IPS-20b (cell line): ENCODE measurements around the gene NR1I3.
A peak's percentile ranks its signal among the peaks of the same experiment; 100 is the strongest.

Source experiments
- H3K27ac ChIP-seq: one replicate; pipeline ENCODE4 v1.5.1; 2013; ENCODE audit warnings: low read length
- H3K27me3 ChIP-seq: 2 replicates; pipeline ENCODE4 v1.6.1; 2013; ENCODE audit warnings: mild to moderate bottlenecking, low read length, inconsistent platforms; ENCODE audit not compliant: insufficient read depth
- H3K36me3 ChIP-seq: 2 replicates; pipeline ENCODE4 v1.6.1; 2013; ENCODE audit warnings: low read depth, mild to moderate bottlenecking, inconsistent platforms, low read length, moderate library complexity; ENCODE audit not compliant: insufficient read depth
- H3K4me1 ChIP-seq: 2 replicates; pipeline ENCODE4 v1.6.1; 2013; ENCODE audit warnings: mild to moderate bottlenecking, control low read depth, inconsistent platforms, low read length, moderate library complexity; ENCODE audit not compliant: insufficient read depth
- H3K4me3 ChIP-seq: 2 replicates; pipeline ENCODE4 v1.5.1; 2013; ENCODE audit warnings: mild to moderate bottlenecking, low read length, inconsistent platforms
- H3K9ac ChIP-seq: 2 replicates; pipeline ENCODE4 v1.6.1; 2013; ENCODE audit warnings: low read depth, mild to moderate bottlenecking, inconsistent platforms, low read length, moderate library complexity
- H3K9me3 ChIP-seq: 2 replicates; pipeline ENCODE4 v1.6.1; 2013; ENCODE audit warnings: mild to moderate bottlenecking, low read depth, low read length, inconsistent platforms; ENCODE audit not compliant: insufficient read depth

Gene NR1I3

GRCh38 chr1:161244888-161245287 lies 6.9 kb upstream of the NR1I3 start:
- no peak overlapping the region for H3K4me3 ChIP-seq
- no peak overlapping the region for H3K9ac ChIP-seq
- no peaks in the 10 kb centered on the region for H3K9me3 ChIP-seq
- H3K4me1 ChIP-seq, result no peaks in the 10 kb centered on the region; the same call in 1 of the 2 replicates
- H3K27ac ChIP-seq, result no peak overlapping the region
- H3K27me3 ChIP-seq, result no peaks in the 10 kb centered on the region
- H3K36me3 ChIP-seq, result no peaks in the 10 kb centered on the region

- no peak overlapping the region for H3K27ac ChIP-seq
- no peak overlapping the region for H3K4me3 ChIP-seq
- H3K4me1 ChIP-seq, result no peaks in the 10 kb centered on the region; the same call in 1 of the 2 replicates
- H3K27me3 ChIP-seq, result no peaks in the 10 kb centered on the region
- H3K9ac ChIP-seq, result no peak overlapping the region
- H3K9me3 ChIP-seq, result no peaks in the 10 kb centered on the region
- no peaks in the 10 kb centered on the region for H3K36me3 ChIP-seq
Observed at GRCh38 chr1:161242313-161242712, 4.3 kb upstream of the NR1I3 start.

- Histone ChIP-seq H3K27me3 (no peaks in the 10 kb centered on the region), H3K9me3 (no peaks in the 10 kb centered on the region), H3K4me1 (no peaks in the 10 kb centered on the region; the same call in 1 of the 2 replicates), H3K4me3 (no peak overlapping the region), H3K36me3 (no peaks in the 10 kb centered on the region), H3K9ac (no peak overlapping the region), H3K27ac (no peak overlapping the region)
Observed at GRCh38 chr1:161241682-161242081, 3.7 kb upstream of the NR1I3 start.

- H3K4me1 ChIP-seq, result no peaks in the 10 kb centered on the region
- H3K27ac ChIP-seq, result no peak overlapping the region
- H3K27me3 ChIP-seq, result no peaks in the 10 kb centered on the region
- no peaks in the 10 kb centered on the region for H3K9me3 ChIP-seq
- H3K9ac ChIP-seq, result no peak overlapping the region
- no peak overlapping the region for H3K4me3 ChIP-seq
- H3K36me3 ChIP-seq, result no peaks in the 10 kb centered on the region
Observed at GRCh38 chr1:161235957-161236775, 1.8 kb downstream of the NR1I3 start.

GRCh38 chr1:161233102-161233501 lies 4.9 kb downstream of the NR1I3 start:
- Histone ChIP-seq H3K27ac (no peak overlapping the region), H3K9me3 (no peaks in the 10 kb centered on the region), H3K9ac (no peak overlapping the region), H3K4me1 (no peaks in the 10 kb centered on the region), H3K27me3 (no peaks in the 10 kb centered on the region), H3K36me3 (peaks cover 21% of the 10 kb centered on the region), H3K4me3 (no peak overlapping the region)

- Histone ChIP-seq H3K9me3 (no peaks in the 10 kb centered on the region), H3K27ac (no peak overlapping the region), H3K9ac (no peak overlapping the region), H3K36me3 (peaks cover 22% of the 10 kb centered on the region), H3K4me3 (no peak overlapping the region), H3K4me1 (0 out of 2 replicates have a peak, but pooled peaks cover 4% of the 10 kb centered on the region), H3K27me3 (no peaks in the 10 kb centered on the region)
Observed at GRCh38 chr1:161230762-161231161, 7.2 kb downstream of the NR1I3 start.

- Histone ChIP-seq H3K9me3 (no peaks in the 10 kb centered on the region), H3K27me3 (no peaks in the 10 kb centered on the region)
Observed at GRCh38 chr1:161229896-161230295, 8.1 kb downstream of the NR1I3 start.

GRCh38 chr1:161228032-161228431 lies 10.0 kb downstream of the NR1I3 start:
- Histone ChIP-seq H3K36me3 (peaks cover 22% of the 10 kb centered on the region), H3K27ac (no peak overlapping the region), H3K4me3 (no peak overlapping the region), H3K9ac (no peak overlapping the region), H3K9me3 (no peaks in the 10 kb centered on the region), H3K4me1 (peaks cover 9% of the 10 kb centered on the region), H3K27me3 (no peaks in the 10 kb centered on the region)

More at GRCh38 chr1:161229896-161230295, 8.1 kb downstream of the NR1I3 start:
- Histone ChIP-seq H3K36me3 (peaks cover 22% of the 10 kb centered on the region), H3K9ac (no peak overlapping the region; the same call in 1 of the 2 replicates), H3K4me1 (peaks cover 9% of the 10 kb centered on the region), H3K4me3 (no peak overlapping the region), H3K27ac (no peak overlapping the region)

GRCh38 chr1:161227196-161227871 lies 10.7 kb downstream of the NR1I3 start:
- Histone ChIP-seq H3K9me3 (no peaks in the 10 kb centered on the region), H3K9ac (peak overlapping the region; percentile 77; the same call in 1 of the 2 replicates), H3K36me3 (peaks cover 22% of the 10 kb centered on the region), H3K4me3 (peak overlapping the region; percentile 86), H3K4me1 (peaks cover 9% of the 10 kb centered on the region), H3K27ac (no peak overlapping the region), H3K27me3 (no peaks in the 10 kb centered on the region)

- H3K27me3 ChIP-seq, result no peaks in the 10 kb centered on the region
- peaks cover 9% of the 10 kb centered on the region for H3K4me1 ChIP-seq
- no peaks in the 10 kb centered on the region for H3K9me3 ChIP-seq
- H3K27ac ChIP-seq, result peak overlapping the region; percentile 33
- H3K4me3 ChIP-seq, result peak overlapping the region; percentile 86
- peak overlapping the region; percentile 77; the same call in 1 of the 2 replicates for H3K9ac ChIP-seq
- peaks cover 22% of the 10 kb centered on the region for H3K36me3 ChIP-seq
Observed at GRCh38 chr1:161226759-161227158, 11.2 kb downstream of the NR1I3 start.

- H3K27me3 ChIP-seq, result no peaks in the 10 kb centered on the region
- peaks cover 9% of the 10 kb centered on the region for H3K4me1 ChIP-seq
- peaks cover 22% of the 10 kb centered on the region for H3K36me3 ChIP-seq
- H3K4me3 ChIP-seq, result peak overlapping the region; percentile 86
- H3K27ac ChIP-seq, result peak overlapping the region; percentile 33
- no peaks in the 10 kb centered on the region for H3K9me3 ChIP-seq
- H3K9ac ChIP-seq, result peak overlapping the region; percentile 77; the same call in 1 of the 2 replicates
Observed at GRCh38 chr1:161226320-161226711, 11.7 kb downstream of the NR1I3 start.
